ENCODE data around the gene ZNF853. TPM values are rescaled to one million over a fixed set of nuclear protein-coding genes. Genes with fewer than 3 reads are reported as not detected.
"Not testable (repeated sequence)": the region's sequence is repeated elsewhere in the genome, so short reads cannot be mapped to it uniquely, and the experiment has no call there.

The ZNF853 gene
- total RNA-seq, 4 donors from 2014 or later, result 17.2 to 27.4 (median 22.1) TPM

DNA sequence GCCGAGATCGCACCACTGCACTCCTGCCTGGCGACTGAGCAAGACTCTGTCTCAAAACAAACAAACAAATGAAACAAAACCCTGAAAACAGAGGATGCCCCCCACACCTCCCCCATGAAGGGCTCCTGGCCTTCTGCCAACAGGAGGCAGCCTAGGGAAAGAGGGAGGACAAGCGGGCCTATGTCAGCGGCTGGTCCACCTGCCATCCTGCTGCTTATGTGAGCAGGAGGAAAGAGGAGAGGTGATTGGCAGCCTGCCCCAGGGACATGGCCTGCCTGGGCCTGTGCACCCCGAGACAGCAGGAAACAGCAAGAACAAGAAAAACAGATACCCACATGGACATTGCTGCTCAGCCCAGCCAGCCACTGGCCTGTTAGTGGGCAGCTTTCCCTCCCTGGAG, 12.6 kb downstream of the ZNF853 start:
- 61 to 72% methylated on average over 6 of the region's 6 CpGs for WGBS, 2 donors
- H3K4me1 ChIP-seq, result peaks cover 0 to 6% of the 10 kb centered on the region in 2 donors
- no peaks in the 10 kb centered on the region for H3K9me3 ChIP-seq
- intact Hi-C loops (cut with DNase I), result no loop called here
- no peaks in the 10 kb centered on the region for H3K27me3 ChIP-seq
- no peak overlapping the region for H3K27ac ChIP-seq
- H3K36me3 ChIP-seq, result peaks cover 6 to 10% of the 10 kb centered on the region in 2 donors
- TF ChIP-seq, protein P1, sequence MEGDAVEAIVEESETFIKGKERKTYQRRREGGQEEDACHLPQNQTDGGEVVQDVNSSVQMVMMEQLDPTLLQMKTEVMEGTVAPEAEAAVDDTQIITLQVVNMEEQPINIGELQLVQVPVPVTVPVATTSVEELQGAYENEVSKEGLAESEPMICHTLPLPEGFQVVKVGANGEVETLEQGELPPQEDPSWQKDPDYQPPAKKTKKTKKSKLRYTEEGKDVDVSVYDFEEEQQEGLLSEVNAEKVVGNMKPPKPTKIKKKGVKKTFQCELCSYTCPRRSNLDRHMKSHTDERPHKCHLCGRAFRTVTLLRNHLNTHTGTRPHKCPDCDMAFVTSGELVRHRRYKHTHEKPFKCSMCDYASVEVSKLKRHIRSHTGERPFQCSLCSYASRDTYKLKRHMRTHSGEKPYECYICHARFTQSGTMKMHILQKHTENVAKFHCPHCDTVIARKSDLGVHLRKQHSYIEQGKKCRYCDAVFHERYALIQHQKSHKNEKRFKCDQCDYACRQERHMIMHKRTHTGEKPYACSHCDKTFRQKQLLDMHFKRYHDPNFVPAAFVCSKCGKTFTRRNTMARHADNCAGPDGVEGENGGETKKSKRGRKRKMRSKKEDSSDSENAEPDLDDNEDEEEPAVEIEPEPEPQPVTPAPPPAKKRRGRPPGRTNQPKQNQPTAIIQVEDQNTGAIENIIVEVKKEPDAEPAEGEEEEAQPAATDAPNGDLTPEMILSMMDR (IDR thresholded peaks at IDR 0.05), result no peak
- TF ChIP-seq POLR2A (IDR thresholded peaks at IDR 0.05), result no peak
- no peak overlapping the region for H3K4me3 ChIP-seq (replicated peaks in 1 of 3)
- DNase-seq, result peak; percentile 25 to 54

DNA sequence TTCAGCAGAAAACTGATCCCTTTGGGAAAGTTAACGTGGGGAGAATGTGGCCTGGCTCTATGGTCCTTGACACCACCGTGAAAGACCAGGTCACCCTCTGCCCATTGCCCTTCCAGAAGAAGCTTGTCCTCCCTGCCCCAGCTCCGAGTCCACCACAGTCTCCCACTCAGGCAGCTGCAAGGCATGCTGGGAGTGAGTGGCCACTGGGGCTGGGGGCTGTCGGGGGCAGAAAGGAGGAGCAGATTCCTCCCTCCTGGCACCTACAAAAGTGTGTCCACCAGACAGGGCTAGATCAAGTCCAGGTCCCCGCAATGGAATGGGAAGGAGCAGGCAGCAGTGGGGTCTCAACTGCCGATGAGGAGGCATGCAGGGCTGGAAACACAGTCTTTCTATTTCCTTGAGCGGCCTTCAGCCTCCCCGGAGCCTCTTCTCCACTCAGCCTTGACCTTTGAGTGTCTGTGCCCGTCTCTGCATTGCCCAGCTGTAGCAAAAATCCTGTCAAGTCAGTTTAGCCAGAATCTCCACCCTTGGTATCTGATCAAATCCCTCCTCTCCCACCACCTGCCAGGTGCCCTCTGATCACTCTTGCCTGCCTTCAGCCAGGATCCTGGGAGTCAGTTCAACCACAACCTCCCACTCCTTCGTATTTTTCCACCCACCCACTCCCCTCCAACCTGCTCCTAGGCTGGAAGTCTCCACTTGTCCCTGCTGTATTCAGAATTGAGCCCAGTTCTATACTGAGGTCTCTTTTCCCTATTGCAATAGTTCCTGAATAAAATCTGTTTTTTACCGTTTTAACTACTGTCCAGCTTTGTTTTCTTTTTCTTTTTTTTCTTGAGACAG, 14.8 kb downstream of the ZNF853 start:
- 49 to 52% methylated on average over 9 to 11 of the region's 11 CpGs for WGBS, 2 donors
- no peak overlapping the region for H3K4me3 ChIP-seq (replicated peaks in 1 of 3)
- H3K27ac ChIP-seq, result no peak overlapping the region
- intact Hi-C loops (cut with DNase I), result no loop called here
- no peaks in the 10 kb centered on the region for H3K36me3 ChIP-seq
- DNase-seq, result peak; percentile 40 to 49
- H3K27me3 ChIP-seq, result no peaks in the 10 kb centered on the region
- no peaks in the 10 kb centered on the region for H3K9me3 ChIP-seq
- no peak for TF ChIP-seq POLR2A (IDR thresholded peaks at IDR 0.05)
- TF ChIP-seq, protein P1 (IDR thresholded peaks at IDR 0.05), result no peak
- H3K4me1 ChIP-seq, result peaks cover 0 to 6% of the 10 kb centered on the region in 2 donors

DNA sequence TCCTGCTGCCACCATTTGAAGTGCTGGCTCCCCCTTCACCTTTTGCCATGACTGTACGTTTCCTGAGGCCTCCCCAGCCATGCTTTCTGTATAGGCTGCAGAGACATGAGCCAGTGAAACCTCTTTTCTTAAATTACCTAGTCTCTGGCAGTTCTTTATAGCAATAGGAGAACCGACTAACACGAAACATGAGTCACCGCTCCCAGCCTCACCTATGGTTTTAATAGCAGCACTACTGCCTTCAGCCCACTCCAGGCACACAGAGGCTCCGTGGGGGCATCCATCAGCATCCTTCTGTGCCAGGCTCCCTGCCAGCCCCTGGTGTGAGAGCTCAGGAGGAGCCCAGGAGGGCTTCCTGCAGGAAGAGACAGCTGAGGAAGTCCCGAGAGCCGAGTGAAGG, 16.2 kb downstream of the ZNF853 start:
- 75 to 86% methylated on average over 5 to 7 of the region's 7 CpGs for WGBS, 2 donors
- no peak for DNase-seq

DNA sequence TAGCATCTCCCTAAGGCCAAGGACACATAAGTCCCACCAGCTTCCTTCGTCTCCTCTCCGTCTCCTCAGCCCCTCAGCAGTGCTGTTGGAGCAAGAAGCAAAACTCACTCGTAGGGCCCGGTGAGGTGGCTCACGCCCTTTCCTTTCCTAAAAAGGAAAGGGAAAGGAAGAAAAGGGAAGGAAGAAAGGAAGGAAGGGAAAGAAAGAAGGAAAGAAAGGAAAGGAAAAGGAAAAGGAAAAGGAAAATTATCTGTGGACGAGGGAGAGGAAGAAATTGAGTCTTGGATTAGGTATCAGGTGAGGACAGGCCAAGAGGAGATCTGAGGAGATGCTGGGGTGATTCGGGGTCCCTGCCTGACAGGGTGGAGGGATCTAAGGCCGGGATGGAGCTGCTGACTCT, 18.6 kb downstream of the ZNF853 start:
- no peaks in the 10 kb centered on the region for H3K9me3 ChIP-seq
- 80 to 81% methylated on average over 8 of the region's 8 CpGs for WGBS, 2 donors
- DNase-seq, result no peak
- no peak overlapping the region for H3K4me3 ChIP-seq (replicated peaks in 1 of 3)
- H3K27me3 ChIP-seq, result no peaks in the 10 kb centered on the region
- H3K36me3 ChIP-seq, result no peaks in the 10 kb centered on the region
- TF ChIP-seq, protein P1 (IDR thresholded peaks at IDR 0.05), result no peak
- TF ChIP-seq POLR2A (IDR thresholded peaks at IDR 0.05), result no peak
- H3K27ac ChIP-seq, result no peak overlapping the region
- intact Hi-C loops (cut with DNase I), result no loop called here
- peaks cover 18 to 26% of the 10 kb centered on the region in 2 donors for H3K4me1 ChIP-seq

More for the DNA sequence above, 16.2 kb downstream of the ZNF853 start:
- no peak overlapping the region for H3K27ac ChIP-seq
- no peaks in the 10 kb centered on the region for H3K9me3 ChIP-seq
- intact Hi-C loops (cut with DNase I), result no loop called here
- no peak for TF ChIP-seq POLR2A (IDR thresholded peaks at IDR 0.05)
- TF ChIP-seq, protein P1 (IDR thresholded peaks at IDR 0.05), result no peak
- no peaks in the 10 kb centered on the region for H3K27me3 ChIP-seq
- H3K4me3 ChIP-seq (replicated peaks in 1 of 3), result no peak overlapping the region
- H3K4me1 ChIP-seq, result peaks cover 4 to 11% of the 10 kb centered on the region in 2 donors
- H3K36me3 ChIP-seq, result no peaks in the 10 kb centered on the region

DNA sequence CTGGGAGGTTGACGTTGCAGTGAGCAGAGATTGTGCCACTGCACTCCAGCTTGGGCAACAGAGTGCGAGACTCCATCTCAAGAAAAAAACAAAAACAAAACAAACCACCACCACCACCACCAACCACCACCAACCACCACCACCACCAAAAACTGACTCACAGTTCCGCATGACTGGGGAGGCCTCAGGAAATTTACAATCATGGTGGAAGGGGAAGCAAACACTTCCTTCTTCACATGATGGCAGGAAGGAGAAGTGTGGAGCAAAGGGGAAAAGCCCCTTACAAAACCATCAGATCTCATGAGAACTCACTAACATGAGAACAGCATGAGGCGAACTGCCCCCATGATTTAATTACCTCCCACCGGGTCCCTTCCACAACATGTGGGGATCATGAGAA, 19.6 kb downstream of the ZNF853 start:
- WGBS, 2 donors, result 87 to 91% methylated on average over 5 of the region's 5 CpGs
- H3K36me3 ChIP-seq; H3K27me3 ChIP-seq; H3K27ac ChIP-seq; DNase-seq; H3K9me3 ChIP-seq; H3K4me3 ChIP-seq (replicated peaks in 1 of 3): not testable (repeated sequence)
- intact Hi-C loops (cut with DNase I), result loop anchor here (5.0 kb wide), 1 partner anchor 38 kb away; no protein-coding TSS in a partner anchor
- peaks cover 18 to 31% of the 10 kb centered on the region in 2 donors for H3K4me1 ChIP-seq

Data from thyroid gland (tissue), 4 donors.